HCT116 (cell line): ENCODE measurements around the gene PLCH2. TPM values are rescaled to one million over a fixed set of nuclear protein-coding genes. Genes with fewer than 3 reads are reported as not detected.

ENCODE experiments used
- ATAC-seq: fragments of 200-7000 bp; cut with Tn5 transposase; 2 replicates; pipeline ENCODE4 v1.9.1; 2020; ENCODE audit warnings: mild to moderate bottlenecking, moderate library complexity
- BruUV-seq: library from RNA; stranded (reverse); fragments of 400-500 nt; replicated peaks from 2 replicates; lab custom pipeline; 2021; lab: Mats Ljungman, UMichigan
- CTCF ChIA-PET: fragments of 300-600 bp; sonication (Branson Sonifier 250); formaldehyde crosslinking; loops from one replicate; lab custom pipeline; 2021; ENCODE audit warnings: antibody characterized with exemption; lab: Charles Lee
- POLR2A ChIA-PET: fragments of 300-600, 350-600 bp; sonication (Branson Sonifier 250); formaldehyde crosslinking; loops from one replicate; lab custom pipeline; 2021; ENCODE audit warnings: antibody characterized with exemption; lab: Charles Lee
- RAD21 ChIA-PET, 2 experiments: fragments of 300-600 bp; sonication (Branson Sonifier 250); formaldehyde crosslinking; loops; one replicate each; lab custom pipeline; 2023; ENCODE audit warnings: low total read pairs in 2 of 2; ENCODE audit not compliant: uncharacterized antibody in 2 of 2, unreplicated experiment in 2 of 2, low non-redundant PET in 1 of 2; lab: Charles Lee
- DNase-seq: peaks from one replicate; pipeline ENCODE4 v3.0.0-alpha.2; 2010; ENCODE audit warnings: low read depth, low spot score
- H2AFZ ChIP-seq: fragments of 200-600 bp; shearing (Covaris generic), sonication (generic); 2 replicates; pipeline ENCODE4 v1.6.1; 2017; ENCODE audit warnings: low read depth, mixed run types, mixed read lengths, antibody characterized with exemption, low read length; ENCODE audit not compliant: poor library complexity, severe bottlenecking
- H3K27ac ChIP-seq: 2 replicates; pipeline ENCODE4 v1.5.1; 2012; ENCODE audit warnings: low read depth, low read length
- H3K27me3 ChIP-seq: fragments of 200-600 bp; sonication (generic); 2 replicates; pipeline ENCODE4 v1.6.1; 2016; ENCODE audit warnings: mixed run types, low read length, mixed read lengths; ENCODE audit not compliant: insufficient read depth
- H3K36me3 ChIP-seq, 2 experiments: fragments of 200-500 bp in 1 of 2; fragments of 200-600 bp in 1 of 2; sonication (Bioruptor generic) in 1 of 2; sonication (generic) in 1 of 2; 2 replicates each; pipeline versions ENCODE4 v1.5.1 to v1.6.1; 2014 to 2016; ENCODE audit warnings: low read length in 2 of 2, inconsistent platforms in 1 of 2, mixed read lengths in 1 of 2, mixed run types in 1 of 2; ENCODE audit not compliant: insufficient read depth in 2 of 2, control insufficient read depth in 1 of 2
- H3K4me1 ChIP-seq, 2 experiments: fragments of 200-600 bp in 1 of 2; sonication (generic) in 1 of 2; 2 replicates each; pipeline versions ENCODE4 v1.5.1 to v1.6.1; 2012 to 2017; ENCODE audit warnings: low read length in 2 of 2, inconsistent platforms in 1 of 2, mild to moderate bottlenecking in 1 of 2, mixed read lengths in 1 of 2, mixed run types in 1 of 2, moderate library complexity in 1 of 2; ENCODE audit not compliant: insufficient read depth in 2 of 2, control insufficient read depth in 1 of 2
- H3K4me2 ChIP-seq: fragments of 200-600 bp; sonication (generic); 2 replicates; pipeline ENCODE4 v1.6.1; 2017; ENCODE audit warnings: mixed run types, low read length, mixed read lengths
- H3K4me3 ChIP-seq, 2 experiments: fragments of 200-600 bp in 1 of 2; sonication (generic) in 1 of 2; replicated peaks in 1 of 2; 2 replicates each; pipeline ENCODE4 v1.5.1; 2011 to 2016; ENCODE audit warnings: low read length in 2 of 2, control low read depth in 1 of 2, low read depth in 1 of 2, mild to moderate bottlenecking in 1 of 2, mixed read lengths in 1 of 2, mixed run types in 1 of 2
- H3K79me2 ChIP-seq: fragments of 200-600 bp; sonication (generic); 2 replicates; pipeline ENCODE4 v1.6.1; 2017; ENCODE audit warnings: mild to moderate bottlenecking, mixed run types, low read length, moderate library complexity, mixed read lengths; ENCODE audit not compliant: insufficient read depth
- H3K9ac ChIP-seq: fragments of 200-600 bp; sonication (generic); 2 replicates; pipeline ENCODE4 v1.6.1; 2016; ENCODE audit warnings: low read length, mixed read lengths
- H3K9me2 ChIP-seq: fragments of 200-600 bp; sonication (generic), shearing (Covaris generic); 2 replicates; pipeline ENCODE4 v1.6.1; 2017; ENCODE audit warnings: mixed run types, mild to moderate bottlenecking, moderate library complexity; ENCODE audit not compliant: insufficient read depth
- H3K9me3 ChIP-seq, 2 experiments: fragments of 200-500 bp in 1 of 2; fragments of 200-600 bp in 1 of 2; sonication (Bioruptor generic) in 1 of 2; sonication (generic) in 1 of 2; 2 replicates each; pipeline ENCODE4 v1.6.1; 2014 to 2017; ENCODE audit warnings: low read length in 2 of 2, mixed read lengths in 2 of 2, inconsistent platforms in 1 of 2, low read depth in 1 of 2, mild to moderate bottlenecking in 1 of 2, mixed run types in 1 of 2, moderate library complexity in 1 of 2; ENCODE audit not compliant: control insufficient read depth in 1 of 2, insufficient read depth in 1 of 2
- H4K20me1 ChIP-seq: fragments of 200-600 bp; sonication (generic), shearing (Covaris generic); 2 replicates; pipeline ENCODE4 v1.6.1; 2017; ENCODE audit warnings: mixed run types, mild to moderate bottlenecking, moderate library complexity; ENCODE audit not compliant: insufficient read depth
- CTCF ChIP-seq, 3 experiments: fragments of 200-600 bp in 1 of 3; sonication (generic) in 1 of 3; IDR thresholded peaks in 2 of 3; conservative IDR thresholded peaks in 1 of 3; 2 replicates each; pipeline ENCODE4 v1.5.1; 2012 to 2017; ENCODE audit warnings: low read depth in 2 of 3, low read length in 2 of 3, antibody characterized with exemption in 1 of 3, borderline replicate concordance in 1 of 3, control low read depth in 1 of 3, mild to moderate bottlenecking in 1 of 3, mixed read lengths in 1 of 3, mixed run types in 1 of 3, moderate library complexity in 1 of 3; ENCODE audit not compliant: insufficient read depth in 1 of 3
- EGR1 ChIP-seq: IDR thresholded peaks from 2 replicates; pipeline ENCODE4 v1.6.1; 2012; ENCODE audit warnings: low read depth
- ELF1 ChIP-seq: IDR thresholded peaks from 2 replicates; pipeline ENCODE4 v1.6.1; 2012; ENCODE audit warnings: low read depth, borderline replicate concordance
- EZH2phosphoT487 ChIP-seq: fragments of 200-600 bp; IDR thresholded peaks from 2 replicates; pipeline ENCODE4 v1.6.1; 2018; ENCODE audit warnings: antibody characterized with exemption, borderline replicate concordance
- POLR2A ChIP-seq: IDR thresholded peaks from 2 replicates; pipeline ENCODE4 v1.7.0; 2011; ENCODE audit warnings: borderline replicate concordance; ENCODE audit not compliant: insufficient read depth, insufficient read length; ENCODE audit errors: extremely low read depth
- SP1 ChIP-seq: IDR thresholded peaks from 2 replicates; pipeline ENCODE4 v1.6.1; 2012; ENCODE audit warnings: low read depth
- SRF ChIP-seq: IDR thresholded peaks from 2 replicates; pipeline ENCODE4 v1.6.1; 2012; ENCODE audit warnings: low read depth
- TCF7L2 ChIP-seq: IDR thresholded peaks from 2 replicates; pipeline ENCODE4 v1.7.0; 2011; ENCODE audit warnings: borderline replicate concordance, inconsistent platforms; ENCODE audit not compliant: insufficient read depth, insufficient read length; ENCODE audit errors: extremely low read depth
- ZFX ChIP-seq: fragments of 450-650 bp; IDR thresholded peaks from 2 replicates; pipeline ENCODE4 v1.6.1; 2017
- intact Hi-C: fragments of 100-400 bp; cut with micrococcal nuclease; formaldehyde crosslinking; loops from 2 replicates; pipeline ENCODE4 v1.10.0; 2022
- total RNA-seq: library from RNA; stranded (reverse); gene quantifications from one replicate; pipeline ENCODE4 v1.2.1, GENCODE V29; 2021; ENCODE audit not compliant: unreplicated experiment

Gene PLCH2
- total RNA-seq, 1 experiment from 2014 or later, result 2.0 TPM

DNA sequence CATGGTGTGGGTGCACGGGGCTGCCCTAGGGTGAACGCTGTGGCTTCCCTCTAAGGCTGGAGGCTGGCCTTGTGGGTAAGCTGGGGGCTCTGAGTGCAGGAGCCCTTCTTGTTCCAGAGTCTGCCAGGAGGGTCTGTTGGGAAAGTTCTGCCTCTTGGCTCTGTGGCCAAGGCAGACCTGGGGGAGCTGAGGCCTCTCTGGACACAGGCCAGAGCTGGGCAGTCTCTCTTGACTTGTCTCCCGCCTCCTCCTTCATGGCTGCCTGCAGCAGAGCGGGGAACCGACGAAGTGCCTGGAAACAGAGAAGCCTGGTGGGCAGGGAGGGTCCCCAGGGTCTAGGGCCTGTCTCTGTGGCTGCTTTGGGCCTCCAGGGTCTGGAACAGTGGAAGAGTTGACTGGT, 33.4 kb upstream of the PLCH2 start (continued):
- TF ChIP-seq CTCF (IDR thresholded peaks at IDR 0.05 in 2 of 3, conservative IDR thresholded peaks at IDR 0.05 in 1 of 3; ENCODE audit: borderline replicate concordance in 1 of 3, insufficient read depth in 1 of 3, low read depth in 2 of 3, low read length in 2 of 3) (no peak), SRF (no peak), ELF1 (no peak), ZFX (no peak), EZH2phosphoT487 (no peak), EGR1 (no peak), POLR2A (no peak), SP1 (no peak)

GRCh38 chr1:2443277-2444137, 32.6 kb upstream of the PLCH2 start:
- Histone ChIP-seq H3K36me3 (no peaks in the 10 kb centered on the region), H3K27me3 (no peaks in the 10 kb centered on the region), H2AFZ (no peak overlapping the region), H3K9me3 (no peaks in the 10 kb centered on the region), H3K9ac (no peak overlapping the region), H4K20me1 (no peaks in the 10 kb centered on the region), H3K79me2 (no peaks in the 10 kb centered on the region), H3K4me2 (no peak overlapping the region), H3K4me1 (no peaks in the 10 kb centered on the region), H3K27ac (no peak overlapping the region), H3K9me2 (no peaks in the 10 kb centered on the region), H3K4me3 (no peak overlapping the region)
- ChIA-PET POLR2A (no interaction called here), RAD21 (interaction anchor here in 1 of 2 experiments (0.8 kb wide), 1 partner anchor 9 kb away, joined by 3 read pairs; no protein-coding TSS in a partner anchor), CTCF (no interaction called here)
- no TSS peak for BruUV-seq
- peak; percentile 34; the same call in 1 of the 2 replicates for ATAC-seq
- DNase-seq, result no peak
- intact Hi-C loops, result no loop called here
- TF ChIP-seq TCF7L2 (no peak), CTCF (IDR thresholded peaks at IDR 0.05 in 2 of 3, conservative IDR thresholded peaks at IDR 0.05 in 1 of 3; ENCODE audit: borderline replicate concordance in 1 of 3, insufficient read depth in 1 of 3, low read depth in 2 of 3, low read length in 2 of 3) (peak in 1 of 3 experiments; percentile 11; a peak in 1 of 6 replicates)
